Loucy (cell line): ENCODE measurements around the gene ZNF786.

Experiments used
- EZH2phosphoT487 ChIP-seq: fragments of 200-600 bp; IDR thresholded peaks from 2 replicates; pipeline ENCODE4 v1.6.1; 2018; ENCODE audit warnings: antibody characterized with exemption, mild to moderate bottlenecking, moderate library complexity, borderline replicate concordance
- TF ChIP-seq, protein P1 (sequence below): fragments of 200-600 bp; sonication (generic); conservative IDR thresholded peaks from 2 replicates; pipeline ENCODE4 v1.5.1; 2014; ENCODE audit warnings: mild to moderate bottlenecking, antibody characterized with exemption, low read length

DNA sequence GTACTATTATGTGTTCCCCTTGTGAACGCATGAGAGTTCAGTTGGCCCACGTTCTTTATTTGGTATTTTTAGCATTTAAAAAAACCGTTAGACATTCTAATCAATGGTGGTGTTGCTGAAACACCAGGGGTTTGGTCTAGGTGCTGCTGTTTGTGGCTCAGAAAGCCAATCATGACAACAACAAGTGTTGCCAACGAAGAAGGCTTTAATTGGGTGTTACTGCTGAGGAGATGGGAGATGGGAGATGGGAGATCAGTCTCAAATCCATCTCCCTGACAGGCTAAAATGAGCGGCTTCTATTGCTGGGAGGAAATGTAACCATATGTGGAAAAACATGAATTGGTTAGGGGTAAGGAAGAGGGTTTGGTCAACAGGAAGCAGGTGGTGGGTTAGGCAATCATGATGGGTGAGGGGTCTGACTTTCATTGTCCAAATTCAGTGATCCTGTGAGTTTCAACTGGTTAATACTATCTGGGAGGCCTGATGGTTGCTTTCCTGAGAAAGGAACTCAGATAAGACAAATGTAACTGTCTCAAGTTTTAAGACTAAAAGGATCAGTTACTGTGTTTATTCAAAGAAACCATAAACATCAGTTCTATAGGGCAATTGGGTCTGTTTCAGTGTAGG is 40.2 kb upstream of the ZNF786 start:
- no peak for TF ChIP-seq EZH2phosphoT487
- TF ChIP-seq, protein P1, sequence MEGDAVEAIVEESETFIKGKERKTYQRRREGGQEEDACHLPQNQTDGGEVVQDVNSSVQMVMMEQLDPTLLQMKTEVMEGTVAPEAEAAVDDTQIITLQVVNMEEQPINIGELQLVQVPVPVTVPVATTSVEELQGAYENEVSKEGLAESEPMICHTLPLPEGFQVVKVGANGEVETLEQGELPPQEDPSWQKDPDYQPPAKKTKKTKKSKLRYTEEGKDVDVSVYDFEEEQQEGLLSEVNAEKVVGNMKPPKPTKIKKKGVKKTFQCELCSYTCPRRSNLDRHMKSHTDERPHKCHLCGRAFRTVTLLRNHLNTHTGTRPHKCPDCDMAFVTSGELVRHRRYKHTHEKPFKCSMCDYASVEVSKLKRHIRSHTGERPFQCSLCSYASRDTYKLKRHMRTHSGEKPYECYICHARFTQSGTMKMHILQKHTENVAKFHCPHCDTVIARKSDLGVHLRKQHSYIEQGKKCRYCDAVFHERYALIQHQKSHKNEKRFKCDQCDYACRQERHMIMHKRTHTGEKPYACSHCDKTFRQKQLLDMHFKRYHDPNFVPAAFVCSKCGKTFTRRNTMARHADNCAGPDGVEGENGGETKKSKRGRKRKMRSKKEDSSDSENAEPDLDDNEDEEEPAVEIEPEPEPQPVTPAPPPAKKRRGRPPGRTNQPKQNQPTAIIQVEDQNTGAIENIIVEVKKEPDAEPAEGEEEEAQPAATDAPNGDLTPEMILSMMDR, result no peak
